LNCaP clone FGC (cell line): ENCODE data around the gene SPON1.
A peak's percentile ranks its signal among the peaks of the same experiment; 100 is the strongest.

Experiments
- DNase-seq: peaks from one replicate; pipeline ENCODE4 v3.0.0-alpha.2; 2011; ENCODE audit warnings: low read depth
- H3K4me3 ChIP-seq: 2 replicates; pipeline ENCODE4 v1.5.1; 2011; ENCODE audit warnings: mild to moderate bottlenecking, low read depth, low read length, control low read depth
- CTCF ChIP-seq: IDR thresholded peaks from 2 replicates; pipeline ENCODE4 v1.5.1; 2012; ENCODE audit warnings: mild to moderate bottlenecking; ENCODE audit not compliant: control insufficient read depth, insufficient read depth; ENCODE audit errors: extremely low read depth

Gene SPON1

GRCh38 chr11:13965337-13965736, 2.8 kb downstream of the SPON1 start:
- no peak for TF ChIP-seq CTCF
- no peak overlapping the region for H3K4me3 ChIP-seq
- DNase-seq = no peak

GRCh38 chr11:13966013-13966412, 3.5 kb downstream of the SPON1 start:
- no peak overlapping the region for H3K4me3 ChIP-seq
- no peak for DNase-seq
- no peak for TF ChIP-seq CTCF

- H3K4me3 ChIP-seq = no peak overlapping the region
- no peak for DNase-seq
- TF ChIP-seq CTCF = no peak
These were observed 4.0 kb downstream of the SPON1 start for GRCh38 chr11:13966486-13966885.

GRCh38 chr11:13970986-13971385, 8.5 kb downstream of the SPON1 start:
- DNase-seq = no peak
- no peak overlapping the region for H3K4me3 ChIP-seq
- peak; percentile 80 for TF ChIP-seq CTCF

- no peak overlapping the region for H3K4me3 ChIP-seq
- DNase-seq = no peak
- TF ChIP-seq CTCF = no peak
These were observed 9.8 kb downstream of the SPON1 start for GRCh38 chr11:13972043-13972910.

- DNase-seq = no peak
- no peak for TF ChIP-seq CTCF
- no peak overlapping the region for H3K4me3 ChIP-seq
These were observed 10.4 kb downstream of the SPON1 start for GRCh38 chr11:13972944-13973343.

GRCh38 chr11:13974631-13975030, 12.1 kb downstream of the SPON1 start:
- H3K4me3 ChIP-seq = no peak overlapping the region
- no peak for DNase-seq
- no peak for TF ChIP-seq CTCF
